ENCODE data around the gene TANC1. TPM values are rescaled to one million over a fixed set of nuclear protein-coding genes. Genes with fewer than 3 reads are reported as not detected.

The TANC1 gene
- total and polyA plus RNA-seq, 2 experiments from 2014 or later: 2.8 to 9.5 TPM

GRCh38 chr2:159177957-159178356 is 209.5 kb downstream of the TANC1 start (continued):
- TF ChIP-seq ZNF462 (CRISPR knock-in tag; IDR thresholded peaks at IDR 0.05): no peak
- no peak for TF ChIP-seq REST (IDR thresholded peaks at IDR 0.05; ENCODE audit: unreplicated experiment)
- TF ChIP-seq STAT1 (IDR thresholded peaks at IDR 0.05; ENCODE audit: unreplicated experiment): no peak
- no peak for TF ChIP-seq JUNB (IDR thresholded peaks at IDR 0.05; ENCODE audit: unreplicated experiment)

- no peak for DNase-seq (ENCODE audit: low spot score)
- no peak for TF ChIP-seq NANOG (IDR thresholded peaks at IDR 0.05; ENCODE audit: borderline replicate concordance)
- no peak for TF ChIP-seq ZNF114 (CRISPR knock-in tag; IDR thresholded peaks at IDR 0.05)
- TF ChIP-seq EZH2phosphoT487 (IDR thresholded peaks at IDR 0.05; ENCODE audit: unreplicated experiment): no peak
- TF ChIP-seq, protein P1, sequence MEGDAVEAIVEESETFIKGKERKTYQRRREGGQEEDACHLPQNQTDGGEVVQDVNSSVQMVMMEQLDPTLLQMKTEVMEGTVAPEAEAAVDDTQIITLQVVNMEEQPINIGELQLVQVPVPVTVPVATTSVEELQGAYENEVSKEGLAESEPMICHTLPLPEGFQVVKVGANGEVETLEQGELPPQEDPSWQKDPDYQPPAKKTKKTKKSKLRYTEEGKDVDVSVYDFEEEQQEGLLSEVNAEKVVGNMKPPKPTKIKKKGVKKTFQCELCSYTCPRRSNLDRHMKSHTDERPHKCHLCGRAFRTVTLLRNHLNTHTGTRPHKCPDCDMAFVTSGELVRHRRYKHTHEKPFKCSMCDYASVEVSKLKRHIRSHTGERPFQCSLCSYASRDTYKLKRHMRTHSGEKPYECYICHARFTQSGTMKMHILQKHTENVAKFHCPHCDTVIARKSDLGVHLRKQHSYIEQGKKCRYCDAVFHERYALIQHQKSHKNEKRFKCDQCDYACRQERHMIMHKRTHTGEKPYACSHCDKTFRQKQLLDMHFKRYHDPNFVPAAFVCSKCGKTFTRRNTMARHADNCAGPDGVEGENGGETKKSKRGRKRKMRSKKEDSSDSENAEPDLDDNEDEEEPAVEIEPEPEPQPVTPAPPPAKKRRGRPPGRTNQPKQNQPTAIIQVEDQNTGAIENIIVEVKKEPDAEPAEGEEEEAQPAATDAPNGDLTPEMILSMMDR (conservative IDR thresholded peaks at IDR 0.05; ENCODE audit: low read depth in 2 of 2): no peak
- TF ChIP-seq STAT1 (IDR thresholded peaks at IDR 0.05; ENCODE audit: unreplicated experiment): no peak
- no peak for TF ChIP-seq ETS1 (IDR thresholded peaks at IDR 0.05)
- no peak for TF ChIP-seq ZNF331 (CRISPR knock-in tag; IDR thresholded peaks at IDR 0.05; ENCODE audit: low read depth)
- no peak for TF ChIP-seq POLR2AphosphoS5 (IDR thresholded peaks at IDR 0.05; ENCODE audit: low read depth)
- TF ChIP-seq JUNB (IDR thresholded peaks at IDR 0.05; ENCODE audit: unreplicated experiment): no peak
These were observed 210.7 kb downstream of the TANC1 start for GRCh38 chr2:159179096-159179495.

More at GRCh38 chr2:159179096-159179495, 210.7 kb downstream of the TANC1 start:
- Histone ChIP-seq H3K27ac (ENCODE audit: low read depth) (no peak overlapping the region), H2AFZ (no peak overlapping the region), H3K79me2 (replicated peaks; ENCODE audit: insufficient read depth) (no peaks in the 10 kb centered on the region), H3K27me3 (ENCODE audit: insufficient read depth) (no peaks in the 10 kb centered on the region), H3K4me2 (no peak overlapping the region), H3K4me1 (ENCODE audit: insufficient read depth) (no peaks in the 10 kb centered on the region), H3K4me3 (no peak overlapping the region), H4K20me1 (replicated peaks; ENCODE audit: insufficient read depth) (no peaks in the 10 kb centered on the region), H3F3A (replicated peaks; ENCODE audit: low read depth) (no peaks in the 10 kb centered on the region), H3K9me2 (ENCODE audit: insufficient read depth) (no peaks in the 10 kb centered on the region), H3K36me3 (ENCODE audit: insufficient read depth) (no peaks in the 10 kb centered on the region)
- peaks cover 2% of the 10 kb centered on the region for H3K27me3 Mint-ChIP-seq (ENCODE audit: insufficient read depth, low read depth, poor library complexity)
- no peak overlapping the region for H3K4me3 Mint-ChIP-seq
- H3K9me3 Mint-ChIP-seq: no peaks in the 10 kb centered on the region
- H3K36me3 Mint-ChIP-seq (ENCODE audit: low read depth): no peaks in the 10 kb centered on the region
- H3K27ac Mint-ChIP-seq: no peak overlapping the region
- H3K4me1 Mint-ChIP-seq: peaks cover 6% of the 10 kb centered on the region; the same call in 2 of the 3 replicates
- no peak for ATAC-seq
